GM12878 (cell line): ENCODE results near the gene TFAM.

Source experiments
- CTCF ChIP-seq, 3 experiments: IDR thresholded peaks in 2 of 3; conservative IDR thresholded peaks in 1 of 3; 2 replicates each; pipeline ENCODE4 v1.5.1; 2011; ENCODE audit warnings: low read depth in 3 of 3, low read length in 3 of 3, mild to moderate bottlenecking in 3 of 3, control low read depth in 2 of 3, moderate library complexity in 2 of 3, inconsistent platforms in 1 of 3, mixed read lengths in 1 of 3; ENCODE audit not compliant: control insufficient read depth in 2 of 3, insufficient read depth in 1 of 3; ENCODE audit errors: extremely low read depth in 1 of 3
- EZH2 ChIP-seq: IDR thresholded peaks from 2 replicates; pipeline ENCODE4 v1.6.1; 2012; ENCODE audit warnings: low read depth, mild to moderate bottlenecking, control low read depth, inconsistent platforms, low read length, borderline replicate concordance; ENCODE audit not compliant: control insufficient read depth
- FOS ChIP-seq: IDR thresholded peaks from 3 replicates; pipeline ENCODE4 v1.6.1; 2011; ENCODE audit warnings: borderline replicate concordance; ENCODE audit not compliant: insufficient read length; ENCODE audit errors: extremely low read depth
- POLR2AphosphoS5 ChIP-seq: IDR thresholded peaks from 2 replicates; pipeline ENCODE4 v1.6.1; 2011; ENCODE audit warnings: mild to moderate bottlenecking, low read length, inconsistent platforms
- POU2F2 ChIP-seq: IDR thresholded peaks from 3 replicates; pipeline ENCODE4 v1.6.1; 2011; ENCODE audit warnings: low read depth, mild to moderate bottlenecking, low read length, borderline replicate concordance
- RAD21 ChIP-seq: IDR thresholded peaks from 2 replicates; pipeline ENCODE4 v1.6.1; 2011; ENCODE audit warnings: mild to moderate bottlenecking, low read depth, low read length, moderate library complexity; ENCODE audit not compliant: insufficient read depth
- RAD51 ChIP-seq: fragments of 450-650 bp; IDR thresholded peaks from 2 replicates; pipeline ENCODE4 v1.6.1; 2016; ENCODE audit warnings: moderate library complexity, mild to moderate bottlenecking, inconsistent platforms
- RCOR1 ChIP-seq: conservative IDR thresholded peaks from 2 replicates; pipeline ENCODE4 v1.6.1; 2012; ENCODE audit warnings: low read depth, low read length, improper control_type of control experiment
- SMARCA5 ChIP-seq: fragments of 450-650 bp; IDR thresholded peaks from 2 replicates; pipeline ENCODE4 v1.6.1; 2017; ENCODE audit warnings: mild to moderate bottlenecking
- SMC3 ChIP-seq: IDR thresholded peaks from 2 replicates; pipeline ENCODE4 v1.6.1; 2011; ENCODE audit warnings: low read length, improper control_type of control experiment, borderline replicate concordance
- TAF1 ChIP-seq: IDR thresholded peaks from 2 replicates; pipeline ENCODE4 v1.6.1; 2011; ENCODE audit warnings: mild to moderate bottlenecking, low read depth, low read length, borderline replicate concordance
- ZNF274 ChIP-seq: IDR thresholded peaks from one replicate; pipeline ENCODE4 v1.8.0; 2011; ENCODE audit not compliant: insufficient read length, insufficient read depth
- ZZZ3 ChIP-seq: IDR thresholded peaks from 2 replicates; pipeline ENCODE4 v1.6.1; 2011; ENCODE audit warnings: low read depth; ENCODE audit not compliant: control insufficient read depth, insufficient read length
- TF ChIP-seq, protein P1 (sequence below): IDR thresholded peaks from 2 replicates; pipeline ENCODE4 v1.6.1; 2012; ENCODE audit warnings: low read depth, low read length, improper control_type of control experiment

DNA sequence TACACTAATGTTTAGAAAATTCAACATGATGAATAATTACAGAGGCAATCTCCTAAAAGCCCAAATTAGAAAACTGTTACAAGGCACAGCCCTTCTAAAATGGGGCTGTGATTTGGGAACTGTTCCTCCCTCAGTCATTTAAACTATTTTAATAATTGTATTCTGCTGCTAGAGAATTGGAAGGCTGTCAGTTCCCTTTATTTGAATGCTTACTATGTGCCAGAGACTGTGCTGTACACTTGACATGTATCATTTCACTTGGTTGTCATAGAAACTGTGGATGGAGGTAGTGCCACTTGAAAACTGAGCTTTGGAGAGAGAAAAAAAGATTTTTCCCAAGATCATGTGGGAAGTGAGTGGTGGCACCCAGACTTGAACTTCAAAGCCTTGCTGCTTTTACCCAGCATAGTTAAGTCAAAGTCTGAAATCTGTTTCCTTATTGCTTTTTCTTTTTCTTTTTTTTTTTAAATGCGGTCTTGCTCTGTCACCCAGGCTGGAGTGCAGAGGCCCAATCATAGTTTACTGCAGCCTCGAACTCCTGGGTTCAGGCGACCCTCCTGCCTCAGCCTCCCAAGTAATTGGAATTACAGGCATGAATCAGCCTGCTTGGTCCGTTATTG lies 26.8 kb upstream of the TFAM start:
- TF ChIP-seq CTCF (IDR thresholded peaks at IDR 0.05 in 2 of 3, conservative IDR thresholded peaks at IDR 0.05 in 1 of 3; ENCODE audit: control insufficient read depth in 2 of 3, extremely low read depth in 1 of 3, insufficient read depth in 1 of 3, low read depth in 3 of 3, low read length in 3 of 3) (no peak), RAD51 (no peak), ZZZ3 (no peak), SMARCA5 (no peak), POLR2AphosphoS5 (no peak), POU2F2 (no peak), EZH2 (no peak), FOS (no peak), RCOR1 (no peak), RAD21 (no peak), ZNF274 (no peak), SMC3 (no peak), TAF1 (no peak)
- TF ChIP-seq, protein P1, sequence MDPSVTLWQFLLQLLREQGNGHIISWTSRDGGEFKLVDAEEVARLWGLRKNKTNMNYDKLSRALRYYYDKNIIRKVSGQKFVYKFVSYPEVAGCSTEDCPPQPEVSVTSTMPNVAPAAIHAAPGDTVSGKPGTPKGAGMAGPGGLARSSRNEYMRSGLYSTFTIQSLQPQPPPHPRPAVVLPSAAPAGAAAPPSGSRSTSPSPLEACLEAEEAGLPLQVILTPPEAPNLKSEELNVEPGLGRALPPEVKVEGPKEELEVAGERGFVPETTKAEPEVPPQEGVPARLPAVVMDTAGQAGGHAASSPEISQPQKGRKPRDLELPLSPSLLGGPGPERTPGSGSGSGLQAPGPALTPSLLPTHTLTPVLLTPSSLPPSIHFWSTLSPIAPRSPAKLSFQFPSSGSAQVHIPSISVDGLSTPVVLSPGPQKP: no peak
